PFSK-1 (cell line): ENCODE measurements around the gene CAPG.

ENCODE experiments used
- FOXP2 ChIP-seq: optimal IDR thresholded peaks from 2 replicates; pipeline ENCODE3; 2011; ENCODE audit warnings: borderline replicate concordance, control low read depth, inconsistent platforms; ENCODE audit not compliant: insufficient read depth; ENCODE audit errors: extremely low read length, extremely low read depth
- POLR2AphosphoS5 ChIP-seq: IDR thresholded peaks from 2 replicates; pipeline ENCODE4 v1.6.1; 2012; ENCODE audit warnings: low read depth, mild to moderate bottlenecking, control low read depth, low read length, moderate library complexity
- REST ChIP-seq, 2 experiments: IDR thresholded peaks; 2 replicates each; pipeline versions ENCODE4 v1.6.1 to v1.8.0; 2011 to 2012; ENCODE audit warnings: low read depth in 2 of 2, low read length in 2 of 2, control low read depth in 1 of 2, inconsistent platforms in 1 of 2, mild to moderate bottlenecking in 1 of 2, moderate library complexity in 1 of 2; ENCODE audit not compliant: insufficient read depth in 1 of 2
- SIN3A ChIP-seq: IDR thresholded peaks from 2 replicates; pipeline ENCODE4 v1.6.1; 2012; ENCODE audit warnings: mild to moderate bottlenecking, low read length, moderate library complexity, borderline replicate concordance; ENCODE audit not compliant: insufficient read depth
- TAF1 ChIP-seq: IDR thresholded peaks from 2 replicates; pipeline ENCODE4 v1.6.1; 2012; ENCODE audit warnings: low read length, control low read depth, borderline replicate concordance; ENCODE audit not compliant: insufficient read depth

CAPG gene

GRCh38 chr2:85420536-85421259 lies 10.5 kb upstream of the CAPG start:
- TF ChIP-seq POLR2AphosphoS5 (peak; percentile 12; the same call in 1 of the 2 replicates), SIN3A (no peak), TAF1 (peak; percentile 38; the same call in 1 of the 2 replicates), REST (IDR thresholded peaks at IDR 0.05; ENCODE audit: insufficient read depth in 1 of 2, low read depth in 2 of 2, low read length in 2 of 2) (no peak)

GRCh38 chr2:85419009-85419675 lies 9.0 kb upstream of the CAPG start:
- TF ChIP-seq TAF1 (no peak), SIN3A (no peak), REST (IDR thresholded peaks at IDR 0.05; ENCODE audit: insufficient read depth in 1 of 2, low read depth in 2 of 2, low read length in 2 of 2) (no peak), FOXP2 (no peak), POLR2AphosphoS5 (no peak)

GRCh38 chr2:85418132-85419008 lies 8.2 kb upstream of the CAPG start, which contains the start of gene SH2D6:
TSS of gene SH2D6 (plus strand) at chr2:85418714. CDS start at chr2:85429466, 10,752 bp downstream.
- no peak for TF ChIP-seq FOXP2
- TF ChIP-seq TAF1, result no peak; the same call in 1 of the 2 replicates
- TF ChIP-seq REST (IDR thresholded peaks at IDR 0.05; ENCODE audit: insufficient read depth in 1 of 2, low read depth in 2 of 2, low read length in 2 of 2), result 0 out of 4 replicates have a peak, but pooled peaks of 1 of the 2 experiments have one; percentile 15
- TF ChIP-seq SIN3A, result no peak
- peak; percentile 67 for TF ChIP-seq POLR2AphosphoS5

- TF ChIP-seq REST (IDR thresholded peaks at IDR 0.05; ENCODE audit: insufficient read depth in 1 of 2, low read depth in 2 of 2, low read length in 2 of 2) (no peak), FOXP2 (no peak), SIN3A (no peak), POLR2AphosphoS5 (no peak), TAF1 (no peak)
These were observed 5.9 kb upstream of the CAPG start for GRCh38 chr2:85415980-85416650.
